GM18868 (cell line): ENCODE measurements around the gene SPAG8.

Experiments
- ATAC-seq: cut with Tn5 transposase; IDR thresholded peaks from one replicate; pipeline ENCODE4 v1.9.1; 2021; ENCODE audit warnings: mild to moderate bottlenecking, moderate library complexity; ENCODE audit not compliant: unreplicated experiment

The SPAG8 gene

GRCh38 chr9:35812025-35812602 is at the start of gene SPAG8:
Gene SPAG8, minus strand, starts transcription at chr9:35812262. Its CDS starts 115 bp downstream, at chr9:35812147.
- ATAC-seq, result peak; percentile 72

GRCh38 chr9:35861161-35861897 is 49.3 kb upstream of the SPAG8 start:
- no peak for ATAC-seq

- no peak for ATAC-seq
These were observed 47.9 kb upstream of the SPAG8 start for GRCh38 chr9:35859990-35860339.

- ATAC-seq, result no peak
These were observed 47.4 kb upstream of the SPAG8 start for GRCh38 chr9:35859310-35859989.

GRCh38 chr9:35858458-35858857 is 46.4 kb upstream of the SPAG8 start:
- ATAC-seq, result no peak

- ATAC-seq, result no peak
These were observed 44.8 kb upstream of the SPAG8 start for GRCh38 chr9:35856882-35857281.

GRCh38 chr9:35856206-35856605 is 44.1 kb upstream of the SPAG8 start:
- ATAC-seq, result no peak

- ATAC-seq, result no peak
These were observed 42.2 kb upstream of the SPAG8 start for GRCh38 chr9:35854091-35854762.

GRCh38 chr9:35852876-35853865 is 41.1 kb upstream of the SPAG8 start:
- no peak for ATAC-seq

GRCh38 chr9:35852267-35852815 is 40.3 kb upstream of the SPAG8 start:
- ATAC-seq, result no peak

- peak; percentile 90 for ATAC-seq
These were observed 35.9 kb upstream of the SPAG8 start for GRCh38 chr9:35847792-35848572.

- no peak for ATAC-seq
These were observed 34.0 kb upstream of the SPAG8 start for GRCh38 chr9:35845824-35846771.

- ATAC-seq, result peak; percentile 41
These were observed 32.7 kb upstream of the SPAG8 start for GRCh38 chr9:35844628-35845270.

GRCh38 chr9:35842795-35843194 is 30.7 kb upstream of the SPAG8 start:
- no peak for ATAC-seq

GRCh38 chr9:35842020-35842745 is 30.1 kb upstream of the SPAG8 start:
- no peak for ATAC-seq

- ATAC-seq, result no peak
These were observed 29.5 kb upstream of the SPAG8 start for GRCh38 chr9:35841645-35841900.

- no peak for ATAC-seq
These were observed 29.0 kb upstream of the SPAG8 start for GRCh38 chr9:35840881-35841644.
